Kidney tubule cell (primary cell): ENCODE measurements around the gene NAV3.
A peak's percentile ranks its signal among the peaks of the same experiment; 100 is the strongest.

ENCODE experiments used
- DNase-seq: peaks from one replicate; pipeline ENCODE4 v3.0.0-alpha.2; 2018; ENCODE audit warnings: low spot score

The NAV3 gene

DNA sequence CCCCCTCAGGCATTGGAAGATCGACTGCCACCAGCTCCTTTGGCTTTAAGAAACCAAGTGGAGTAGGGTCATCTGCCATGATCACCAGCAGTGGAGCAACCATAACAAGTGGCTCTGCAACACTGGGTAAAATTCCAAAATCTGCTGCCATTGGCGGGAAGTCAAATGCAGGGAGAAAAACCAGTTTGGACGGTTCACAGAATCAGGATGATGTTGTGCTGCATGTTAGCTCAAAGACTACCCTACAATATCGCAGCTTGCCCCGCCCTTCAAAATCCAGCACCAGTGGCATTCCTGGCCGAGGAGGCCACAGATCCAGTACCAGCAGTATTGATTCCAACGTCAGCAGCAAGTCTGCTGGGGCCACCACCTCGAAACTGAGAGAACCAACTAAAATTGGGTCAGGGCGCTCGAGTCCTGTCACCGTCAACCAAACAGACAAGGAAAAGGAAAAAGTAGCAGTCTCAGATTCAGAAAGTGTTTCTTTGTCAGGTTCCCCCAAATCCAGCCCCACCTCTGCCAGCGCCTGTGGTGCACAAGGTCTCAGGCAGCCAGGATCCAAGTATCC, 288.7 kb downstream of the NAV3 start:
- no peak for DNase-seq

DNA sequence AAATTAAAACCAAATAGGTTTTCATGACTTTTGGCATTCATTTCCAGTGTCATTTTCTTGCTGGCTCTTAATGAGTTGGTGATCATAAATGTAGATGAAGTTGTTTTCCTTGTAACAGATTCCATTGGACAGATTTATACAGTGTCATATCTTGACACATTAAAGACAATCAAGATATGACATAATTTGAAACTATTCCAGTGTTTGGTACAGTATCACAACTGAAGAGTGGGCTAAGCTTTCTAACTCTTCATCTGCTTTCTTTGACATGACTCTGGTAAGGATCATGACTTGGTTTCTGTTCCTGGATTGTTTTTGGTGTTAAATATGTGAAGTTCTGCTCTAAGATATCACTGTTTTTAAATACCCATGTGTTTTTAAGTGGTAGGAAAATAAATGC, 289.6 kb downstream of the NAV3 start:
- DNase-seq = no peak

DNA sequence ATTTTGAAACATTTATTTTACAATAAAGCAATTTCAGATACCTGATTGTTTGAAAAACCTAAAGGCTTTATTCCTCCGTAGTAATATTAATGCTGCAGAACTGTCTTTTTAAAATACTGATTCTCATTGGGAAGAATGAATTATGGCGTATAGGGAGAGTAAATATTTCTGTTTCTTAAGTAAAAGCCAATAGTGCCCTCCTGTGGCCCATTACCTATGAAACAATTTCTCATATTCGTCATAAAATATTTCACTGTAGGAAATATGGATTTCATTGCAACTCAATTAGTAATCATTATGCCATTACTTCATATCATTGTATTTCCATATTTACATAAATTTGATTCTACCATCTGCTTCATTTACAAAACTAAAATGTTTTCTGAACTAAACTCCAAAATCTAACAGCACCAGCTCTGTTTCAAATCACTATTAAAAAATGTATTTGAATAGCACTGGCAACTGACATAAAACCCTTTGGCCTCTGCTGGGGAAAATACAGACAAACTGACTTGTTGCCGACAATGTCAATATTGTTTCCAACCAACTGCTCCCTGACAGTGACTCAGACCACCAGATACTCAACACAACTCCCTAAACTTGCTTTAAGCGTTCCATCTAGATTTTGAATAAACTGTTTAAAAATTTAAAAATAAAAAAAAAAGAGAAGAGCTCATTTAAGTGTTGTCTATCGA, 290.3 kb downstream of the NAV3 start:
- no peak for DNase-seq

DNA sequence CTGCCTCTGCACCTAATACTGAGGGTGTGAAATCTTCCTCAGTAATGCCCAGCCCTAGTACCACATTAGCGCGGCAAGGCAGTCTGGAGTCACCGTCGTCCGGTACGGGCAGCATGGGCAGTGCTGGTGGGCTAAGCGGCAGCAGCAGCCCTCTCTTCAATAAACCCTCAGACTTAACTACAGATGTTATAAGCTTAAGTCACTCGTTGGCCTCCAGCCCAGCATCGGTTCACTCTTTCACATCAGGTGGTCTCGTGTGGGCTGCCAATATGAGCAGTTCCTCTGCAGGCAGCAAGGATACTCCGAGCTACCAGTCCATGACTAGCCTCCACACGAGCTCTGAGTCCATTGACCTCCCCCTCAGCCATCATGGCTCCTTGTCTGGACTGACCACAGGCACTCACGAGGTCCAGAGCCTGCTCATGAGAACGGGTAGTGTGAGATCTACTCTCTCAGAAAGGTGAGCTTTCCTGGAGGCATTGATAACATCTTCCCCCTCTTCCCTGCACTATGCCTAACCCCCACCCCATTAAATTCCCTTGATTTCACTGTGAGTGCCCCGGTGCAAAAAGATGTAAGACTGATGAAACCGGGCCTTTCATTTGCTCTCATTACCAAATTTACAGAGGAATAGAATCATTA, 291.4 kb downstream of the NAV3 start:
- DNase-seq = no peak

DNA sequence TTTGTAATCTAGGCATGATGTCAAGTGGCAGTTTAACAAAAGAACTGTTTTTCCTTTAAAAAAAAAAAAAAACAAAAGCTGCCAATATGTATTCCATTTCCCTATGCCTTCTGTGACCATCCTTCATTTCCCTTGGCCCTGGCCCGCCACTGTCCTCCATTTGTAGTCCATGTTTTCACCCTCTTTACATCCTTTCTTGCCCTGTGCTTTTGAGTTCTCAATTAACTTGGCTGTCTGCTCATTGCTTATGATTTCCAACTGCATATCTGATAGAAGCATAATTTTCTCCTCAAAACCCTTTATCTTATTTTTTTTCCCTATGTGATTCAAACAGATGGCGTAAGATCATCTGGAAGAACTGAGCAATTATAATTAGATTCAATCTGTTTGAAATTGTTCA, 297.5 kb downstream of the NAV3 start:
- DNase-seq = no peak

DNA sequence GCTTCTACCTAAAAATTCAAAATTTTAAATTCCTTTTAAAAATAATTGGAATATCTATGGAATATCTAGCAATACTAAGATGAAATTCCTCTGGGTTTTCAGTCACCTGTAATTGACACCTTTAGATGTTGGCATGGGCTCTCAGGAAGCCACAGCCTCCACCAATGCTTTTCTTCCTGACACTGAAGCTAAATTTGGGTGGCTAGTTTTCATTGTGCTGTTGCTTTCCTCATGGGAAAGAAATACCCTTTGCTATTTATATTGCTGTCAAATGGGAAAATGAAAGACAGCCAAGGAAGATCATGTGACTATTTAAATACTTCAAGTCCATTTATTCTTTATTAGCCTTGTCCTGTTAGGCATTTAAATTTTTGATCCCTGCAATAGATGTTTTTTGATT, 313.0 kb downstream of the NAV3 start:
- DNase-seq = no peak

DNA sequence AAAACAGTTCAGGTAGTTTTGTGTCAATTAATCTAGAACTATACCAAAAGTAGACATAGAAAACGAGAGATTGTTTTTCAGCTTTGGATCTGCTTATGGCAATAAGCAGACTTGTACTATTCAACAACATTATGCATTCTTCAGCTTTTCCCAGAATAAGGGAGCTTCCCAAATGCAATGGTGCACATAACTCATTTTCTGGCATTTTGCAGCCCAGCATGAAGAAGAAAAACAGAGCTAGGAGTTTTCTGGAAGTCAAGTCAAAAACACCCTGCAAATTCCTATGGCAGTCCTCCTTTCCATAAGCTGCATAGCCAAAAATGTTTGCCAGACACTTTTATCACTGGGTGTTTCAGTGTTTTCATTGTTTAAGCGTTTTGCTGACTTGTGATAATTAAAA, 314.7 kb downstream of the NAV3 start:
- no peak for DNase-seq

DNA sequence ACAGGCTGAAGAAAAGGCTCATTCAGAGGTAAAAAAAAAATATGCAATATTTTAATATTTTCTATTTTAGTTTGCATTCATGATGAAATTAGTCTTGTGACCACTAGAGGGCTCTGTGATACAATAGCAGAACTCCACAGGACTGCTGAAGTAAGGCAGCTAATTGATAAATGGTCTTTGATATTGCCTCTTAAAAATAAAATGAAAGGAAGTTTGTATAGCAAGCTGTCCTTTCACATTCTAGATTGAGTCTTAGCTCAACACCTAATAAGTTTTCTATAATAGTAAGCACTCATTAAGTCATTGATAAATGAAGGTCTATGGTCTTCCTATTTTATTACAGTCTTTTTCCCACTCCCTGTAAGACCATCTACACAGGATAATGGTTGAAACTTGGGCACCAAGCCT, 315.7 kb downstream of the NAV3 start:
- peak; percentile 47 for DNase-seq

DNA sequence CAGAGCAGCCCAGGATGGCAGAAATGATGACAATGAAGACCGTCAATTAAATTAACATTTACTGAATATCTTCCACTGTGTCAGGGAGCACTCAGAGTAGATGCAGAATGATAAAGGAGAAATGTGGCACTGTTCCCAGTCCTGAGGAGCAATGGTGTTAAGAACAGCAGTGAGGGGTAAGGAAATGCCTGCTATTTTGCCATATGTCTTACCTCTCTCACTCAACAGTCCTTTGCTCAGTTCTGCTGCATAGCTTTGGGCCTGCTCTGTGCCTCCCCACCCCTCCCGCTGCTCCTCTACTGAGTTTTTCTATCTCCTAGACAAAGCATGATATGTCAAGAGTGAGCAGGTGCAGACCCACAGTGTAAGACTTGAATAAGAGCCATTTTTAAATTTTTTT, 318.8 kb downstream of the NAV3 start:
- DNase-seq = no peak

DNA sequence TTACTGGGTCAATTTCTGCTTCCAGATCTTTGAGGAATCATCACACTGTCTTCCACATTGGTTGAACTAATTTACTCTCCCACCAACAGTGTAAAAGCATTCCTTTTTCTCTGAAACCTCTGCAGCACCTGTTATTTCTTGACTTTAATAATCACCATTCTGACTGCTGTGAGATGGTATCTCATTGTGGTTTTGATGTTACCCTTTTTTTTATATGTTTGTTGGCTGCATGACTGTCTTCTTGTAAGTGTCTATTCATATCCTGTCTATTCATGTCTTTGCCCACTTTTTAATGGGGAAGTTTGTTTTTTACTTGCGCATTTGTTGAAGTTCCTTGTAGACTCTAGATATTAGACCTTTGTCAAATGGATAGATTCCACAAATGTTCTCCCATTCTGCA, 324.9 kb downstream of the NAV3 start:
- peak; percentile 3 for DNase-seq

DNA sequence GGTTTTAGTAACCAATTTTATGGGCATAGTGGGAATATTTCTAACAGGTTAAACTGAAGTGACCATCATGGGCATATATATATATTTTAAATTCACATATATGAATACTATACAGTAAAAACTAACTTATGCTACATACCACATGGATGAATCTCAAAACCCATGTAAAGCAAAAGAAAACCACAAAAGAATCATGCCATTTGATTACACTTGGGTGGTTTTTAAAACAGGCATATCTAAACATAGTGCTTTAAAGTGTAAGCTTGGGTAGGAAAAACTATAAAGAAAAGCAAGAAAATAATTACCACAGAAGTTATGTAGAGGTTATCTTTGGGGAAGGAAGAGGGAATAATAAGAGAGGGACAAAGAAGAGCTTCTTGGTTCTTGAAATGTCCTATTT, 326.1 kb downstream of the NAV3 start:
- DNase-seq = no peak

DNA sequence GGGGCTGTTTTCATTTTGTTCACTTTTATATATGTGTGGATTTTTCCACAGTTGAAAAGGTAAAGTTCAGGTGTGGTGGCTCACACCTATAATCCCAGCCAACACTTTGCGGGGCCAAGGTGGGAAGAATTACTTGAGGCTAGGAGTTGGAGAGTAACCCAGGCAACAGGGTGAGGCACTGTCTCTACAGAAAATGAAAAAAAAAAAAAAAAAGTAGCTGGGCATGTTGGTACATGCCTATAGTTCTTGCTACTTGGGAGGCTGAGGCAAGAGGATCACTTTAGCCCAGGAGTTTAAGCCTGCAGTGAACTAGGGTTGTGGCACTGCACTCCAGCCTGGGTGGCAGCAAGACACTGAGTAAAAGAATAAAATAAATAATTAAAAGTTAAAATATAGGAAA, 326.5 kb downstream of the NAV3 start:
- peak; percentile 4 for DNase-seq

DNA sequence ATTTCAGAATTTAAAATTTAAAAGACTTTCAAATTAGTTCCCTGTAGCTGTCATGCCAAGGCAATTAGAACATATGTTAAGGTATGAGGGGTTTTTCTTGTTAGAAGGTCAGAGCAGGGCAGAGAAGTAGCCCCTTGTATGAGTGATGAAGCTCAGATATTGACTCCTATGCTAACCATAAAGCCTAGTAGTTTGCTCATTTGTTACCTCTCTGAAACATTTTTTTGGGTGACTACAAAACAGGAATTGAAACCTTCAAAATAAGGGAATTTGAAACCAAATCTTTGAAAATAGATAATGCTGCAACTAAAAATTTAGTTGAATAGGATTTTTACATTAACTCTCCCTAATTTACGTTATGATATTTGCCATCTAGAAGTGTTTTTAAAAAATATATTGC, 333.5 kb downstream of the NAV3 start:
- DNase-seq = no peak

DNA sequence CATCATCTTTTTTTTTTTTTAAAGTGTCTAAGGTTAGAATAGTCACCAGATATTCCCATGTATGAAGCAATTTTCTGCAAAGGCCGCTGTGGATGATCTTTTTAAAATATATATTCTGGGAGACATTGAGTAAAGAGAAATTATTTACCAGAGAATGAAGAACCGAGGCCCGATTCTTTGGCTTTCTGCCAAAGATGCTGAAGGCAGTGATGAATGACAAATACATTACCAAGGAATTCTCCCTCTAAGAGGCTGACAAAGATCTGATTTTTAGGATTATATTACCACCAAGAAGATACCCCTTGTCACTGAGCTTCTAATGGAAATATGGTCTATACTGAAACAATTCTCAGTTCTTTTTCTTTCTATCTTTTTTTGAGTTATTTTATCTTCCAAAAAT, 336.8 kb downstream of the NAV3 start:
- peak; percentile 51 for DNase-seq

DNA sequence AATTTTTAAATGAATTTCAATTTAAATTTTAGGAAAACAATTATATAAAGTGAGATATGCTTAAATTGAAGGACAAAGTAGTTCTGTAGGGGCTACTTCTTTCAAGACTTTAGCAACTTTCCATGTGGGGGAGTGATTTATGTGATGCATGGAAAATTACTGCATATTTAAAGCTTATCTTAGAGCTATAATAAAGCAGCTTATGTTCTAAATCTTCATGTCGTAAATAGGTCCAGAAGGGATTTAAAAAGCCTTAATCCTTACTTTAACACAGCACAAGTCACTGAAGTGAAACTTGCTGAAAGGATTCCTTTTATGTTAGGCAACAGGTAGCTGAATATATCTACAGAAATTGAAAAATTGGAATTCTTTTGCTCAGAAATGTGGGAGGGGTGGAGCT, 340.4 kb downstream of the NAV3 start:
- no peak for DNase-seq

DNA sequence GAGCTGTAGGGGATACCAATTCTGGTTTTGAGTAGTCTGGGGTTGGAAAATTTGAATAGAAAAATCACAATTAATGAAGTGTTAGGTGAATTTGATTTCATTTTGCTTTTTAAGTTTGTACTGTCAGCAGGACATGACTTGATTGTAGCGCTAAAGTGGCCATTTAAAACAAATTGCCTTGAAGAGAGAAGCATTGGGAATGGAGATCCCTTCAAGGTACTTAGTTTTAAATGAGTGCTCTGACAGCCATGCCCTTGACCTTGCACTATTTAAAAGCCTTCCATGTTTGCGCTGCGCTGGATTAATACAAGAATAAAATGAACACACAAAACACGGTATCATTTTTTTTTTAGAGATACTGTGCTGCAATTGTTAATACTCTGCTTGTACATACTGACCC, 345.9 kb downstream of the NAV3 start:
- no peak for DNase-seq

DNA sequence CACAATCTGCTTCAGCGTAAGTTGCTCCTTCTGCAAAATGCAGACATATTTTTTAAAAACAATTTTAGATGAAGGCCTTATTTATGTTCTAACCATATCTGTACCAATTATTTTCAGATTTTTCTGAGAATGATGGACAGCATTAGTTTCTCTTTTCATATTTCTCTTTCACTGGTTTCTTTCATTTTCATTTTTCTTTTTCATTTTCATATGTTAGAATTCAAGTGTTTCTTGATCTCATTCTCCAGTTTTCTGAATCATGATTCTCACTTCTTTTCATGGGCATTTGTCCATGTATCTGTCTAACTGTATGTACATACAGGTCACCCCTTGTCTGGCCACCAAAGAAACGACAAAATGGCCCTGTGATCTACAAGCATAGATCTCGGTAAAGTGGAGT, 346.6 kb downstream of the NAV3 start:
- DNase-seq = no peak

DNA sequence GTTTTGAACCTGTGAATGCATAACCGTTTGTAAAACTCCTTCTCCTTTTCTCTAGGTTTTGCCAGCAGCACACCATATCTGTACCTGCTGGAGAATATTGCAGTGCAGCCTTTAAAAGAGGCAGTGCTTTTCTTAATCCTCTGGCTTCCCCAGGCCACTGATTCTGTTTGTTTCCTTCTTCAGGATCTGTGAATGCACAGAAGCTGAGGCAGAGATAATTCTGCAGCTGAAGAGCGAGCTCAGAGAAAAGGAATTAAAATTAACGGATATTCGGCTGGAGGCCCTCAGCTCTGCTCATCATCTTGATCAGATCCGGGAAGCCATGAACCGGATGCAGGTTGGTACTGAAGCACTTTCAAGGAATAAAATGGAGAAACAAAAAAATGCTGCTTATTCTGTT, 348.7 kb downstream of the NAV3 start:
- DNase-seq = no peak

DNA sequence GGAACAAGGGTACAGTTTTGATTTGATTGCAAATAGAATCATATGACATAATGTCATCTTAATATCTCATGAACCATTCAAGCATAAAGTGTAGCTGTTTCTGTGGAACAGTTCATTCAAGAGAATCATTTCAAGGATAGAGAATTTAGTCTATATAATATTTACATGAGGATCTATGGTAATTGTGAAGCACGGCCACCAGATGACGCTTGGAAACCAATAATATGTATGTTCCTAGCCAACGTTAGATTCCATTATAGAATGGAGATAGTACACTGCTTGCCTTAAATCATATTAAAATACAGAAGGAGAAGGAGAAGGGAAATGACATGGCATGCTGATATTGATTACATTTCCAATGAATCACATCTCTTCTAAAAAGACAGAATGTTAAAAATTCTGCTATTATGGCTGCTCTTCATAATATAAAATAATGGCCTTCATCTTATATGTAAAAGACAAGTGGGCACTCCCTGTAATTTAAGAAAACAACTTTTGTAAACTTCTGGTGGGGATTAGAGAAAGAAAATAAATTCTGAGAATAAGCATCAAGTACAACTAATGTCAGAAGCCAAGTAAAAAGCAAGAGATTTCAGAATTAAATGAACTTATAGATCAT, 351.0 kb downstream of the NAV3 start:
- DNase-seq = no peak

DNA sequence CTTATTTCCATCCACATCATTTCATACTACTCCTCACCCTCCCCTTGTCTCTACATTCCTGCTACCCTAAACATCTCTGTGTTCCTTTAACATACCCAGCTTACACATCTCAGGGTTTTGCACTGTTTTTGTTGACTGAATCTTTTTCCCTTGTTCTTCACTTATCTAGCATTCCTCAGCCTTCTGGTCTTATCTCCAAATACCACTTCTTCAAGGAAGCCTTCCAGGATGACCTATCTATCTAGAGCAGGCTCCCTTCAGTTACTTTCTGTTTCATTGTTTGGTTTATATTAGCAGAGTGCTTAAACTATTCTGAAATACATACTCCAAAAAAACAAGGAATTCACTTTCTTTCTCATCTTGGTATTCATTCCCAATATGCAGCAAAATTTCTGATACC, 353.1 kb downstream of the NAV3 start:
- DNase-seq = peak; percentile 12

DNA sequence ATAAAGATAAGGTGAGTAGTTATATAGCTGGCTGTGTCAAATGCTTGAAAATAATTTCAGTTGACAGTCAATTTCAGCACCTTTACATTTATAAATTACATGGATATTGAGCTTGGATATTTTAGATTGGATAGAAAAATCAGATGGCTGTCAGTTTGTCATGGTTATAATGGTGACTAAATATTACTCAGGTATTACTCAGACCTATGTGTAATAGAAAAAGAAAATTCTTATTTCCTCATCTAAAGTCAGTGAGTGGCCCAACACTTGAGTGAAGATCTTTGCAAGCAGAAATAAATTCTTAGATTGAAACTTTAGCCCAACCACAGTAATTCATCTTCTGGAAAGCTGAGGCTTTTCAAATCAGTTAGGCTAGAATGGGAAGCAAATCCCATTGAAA, 354.4 kb downstream of the NAV3 start:
- peak; percentile 81 for DNase-seq

DNA sequence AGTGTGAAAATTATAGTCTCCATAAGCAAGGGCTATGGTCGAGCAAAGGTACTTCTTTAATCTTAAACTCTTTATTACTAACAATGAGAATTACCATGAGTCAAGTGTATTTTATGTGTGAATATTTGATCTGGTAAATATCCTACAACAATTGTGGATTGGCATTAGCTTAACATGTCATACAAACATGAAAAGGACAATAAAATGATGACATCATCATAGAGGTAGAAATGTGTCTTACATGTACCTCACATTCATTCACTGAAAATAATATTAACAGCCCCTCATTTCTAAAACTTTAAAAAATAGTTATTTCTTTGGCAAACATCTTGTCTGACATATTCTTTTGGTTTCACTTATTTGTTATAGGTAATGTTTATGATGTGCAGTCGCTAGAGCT, 355.0 kb downstream of the NAV3 start:
- DNase-seq = no peak

DNA sequence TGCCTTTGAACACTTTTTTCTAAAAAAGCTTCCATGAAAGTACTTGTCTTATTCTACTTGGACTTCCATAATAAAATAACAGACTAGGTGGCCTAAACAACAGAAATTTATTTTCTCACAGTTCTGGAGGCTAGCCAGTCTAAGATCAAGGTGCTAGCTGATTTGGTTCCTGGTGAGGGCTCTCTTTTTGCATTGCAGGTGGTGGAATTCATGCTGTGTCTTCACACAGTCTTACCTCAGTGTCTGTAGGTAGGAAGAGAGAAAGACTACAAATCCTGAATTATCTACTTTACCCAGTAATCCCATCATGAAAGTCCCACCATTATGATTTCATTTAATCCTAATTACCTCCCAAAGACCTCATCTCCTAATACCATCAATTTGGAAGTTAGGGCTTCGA, 356.0 kb downstream of the NAV3 start:
- DNase-seq = no peak
